GM18498 (cell line): ENCODE results near the gene SHROOM3.

Source experiments
- ATAC-seq: cut with Tn5 transposase; IDR thresholded peaks from one replicate; pipeline ENCODE4 v1.9.1; 2021; ENCODE audit warnings: mild to moderate bottlenecking, moderate library complexity; ENCODE audit not compliant: unreplicated experiment

Gene SHROOM3

DNA sequence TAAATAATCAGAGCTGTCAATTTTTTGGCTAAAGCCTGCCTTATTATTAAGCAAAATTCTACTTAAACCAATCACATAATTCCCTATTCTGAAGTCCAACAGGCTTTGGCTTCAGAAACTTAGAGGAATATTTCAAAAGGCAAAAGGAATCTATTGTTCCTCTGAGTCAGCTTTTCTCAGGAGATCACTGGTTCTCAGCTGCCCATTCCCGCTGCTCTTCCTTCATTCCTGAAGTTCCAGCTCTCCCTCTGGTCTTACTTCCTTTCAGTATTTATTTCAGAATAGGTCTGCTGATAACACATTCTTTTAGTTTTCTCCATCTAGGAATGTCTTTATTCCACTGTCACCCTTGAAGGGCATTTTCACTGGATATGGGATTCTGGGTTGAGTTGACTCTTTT is 329.2 kb downstream of the SHROOM3 start:
- no peak for ATAC-seq

DNA sequence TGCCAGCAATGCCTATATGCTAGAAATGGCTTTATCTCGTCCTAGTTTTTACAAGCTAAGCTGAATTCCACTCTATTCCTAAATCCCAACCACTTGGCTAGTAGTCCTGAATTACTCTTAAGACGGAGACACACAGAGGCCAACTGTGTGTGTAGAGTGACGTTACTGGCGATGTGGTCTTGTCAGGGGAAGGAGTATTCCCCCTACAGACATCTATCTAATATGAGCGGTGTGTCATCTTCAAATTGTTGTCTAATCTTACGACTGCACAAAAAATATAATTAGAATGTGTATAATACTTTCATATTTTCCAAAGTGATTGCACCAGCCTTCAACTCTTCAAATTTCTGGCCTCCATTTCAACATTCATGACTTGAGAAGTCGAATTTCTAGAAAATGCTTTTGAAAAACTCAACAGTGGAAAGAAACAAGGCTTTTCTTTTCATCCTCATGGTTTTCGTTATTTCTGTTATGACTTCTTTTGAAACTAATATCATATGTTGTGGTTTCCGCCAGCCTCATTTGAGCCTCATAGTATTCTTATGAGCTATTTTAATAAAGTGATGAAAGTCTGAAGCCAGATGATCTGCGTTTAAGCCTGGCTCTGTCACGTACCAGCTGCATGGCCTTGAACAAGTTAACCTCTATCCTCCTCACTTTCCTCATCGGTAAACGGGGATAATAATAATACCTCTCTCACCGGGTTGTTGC is 330.6 kb downstream of the SHROOM3 start:
- no peak for ATAC-seq

DNA sequence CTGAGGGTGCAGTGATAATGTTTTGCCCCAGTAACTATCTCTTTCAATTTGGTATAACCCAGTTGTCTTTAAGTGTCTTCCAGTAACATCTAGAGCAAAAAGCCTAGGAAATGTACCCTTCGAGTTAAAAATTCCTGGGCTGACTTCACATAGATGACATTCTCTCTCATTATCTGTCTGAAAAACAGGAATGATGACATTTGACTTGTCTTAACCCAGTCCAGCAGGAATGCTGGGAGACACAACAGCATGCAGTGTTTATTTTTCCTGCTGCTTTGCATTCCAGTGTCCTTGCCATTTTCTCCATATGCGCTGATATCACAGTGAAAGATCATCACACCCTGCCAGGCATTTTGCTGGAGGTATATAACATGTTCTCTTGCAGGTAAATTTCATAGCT is 333.0 kb downstream of the SHROOM3 start:
- ATAC-seq: no peak

DNA sequence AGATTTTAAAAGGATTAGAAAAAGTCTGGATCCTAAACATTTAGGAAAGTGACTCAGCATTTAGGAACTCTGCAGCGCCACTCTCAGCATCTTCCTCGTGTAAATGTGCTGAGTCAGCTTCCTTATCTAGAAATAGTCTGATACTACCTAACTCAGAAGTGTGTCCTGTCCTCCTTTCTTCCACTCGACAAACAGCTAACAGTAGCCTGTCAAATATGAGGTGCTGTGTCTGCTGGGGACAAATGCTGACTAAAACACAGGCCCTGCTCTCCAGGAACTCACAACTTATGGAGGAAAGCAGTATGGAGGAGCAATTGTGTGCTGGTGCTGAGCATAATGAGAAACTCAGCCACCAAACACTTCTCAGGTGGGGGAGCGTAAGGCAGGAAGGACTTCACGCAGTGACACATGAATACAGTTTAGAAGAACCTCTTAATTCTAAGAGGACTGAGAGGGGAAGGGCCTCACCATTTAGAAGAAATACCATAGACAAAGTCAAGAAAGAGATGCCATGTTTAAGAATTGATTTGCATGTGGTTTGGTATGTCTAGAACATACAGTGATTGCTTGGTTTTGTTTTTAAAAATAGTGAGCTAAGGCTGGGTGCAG is 337.6 kb downstream of the SHROOM3 start:
- peak; percentile 79 for ATAC-seq

DNA sequence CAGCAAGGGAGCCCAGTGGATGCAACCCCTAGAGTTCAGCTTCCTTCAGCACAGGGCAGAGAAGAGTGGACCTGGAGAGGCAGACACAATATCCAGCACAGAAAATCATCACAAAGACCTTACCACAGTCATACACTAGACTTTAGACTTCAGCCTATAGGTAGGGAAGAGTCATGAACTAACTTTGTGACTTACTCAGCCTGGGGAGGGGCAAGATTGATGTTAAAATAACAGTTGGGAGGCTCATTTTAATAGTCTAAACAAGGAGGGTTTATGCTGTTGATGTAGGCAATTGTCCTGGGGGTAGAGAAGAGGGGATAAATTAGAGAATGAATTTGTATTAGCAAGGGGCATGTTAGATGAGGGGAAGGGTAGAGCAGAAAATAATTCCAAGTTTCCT is 338.7 kb downstream of the SHROOM3 start:
- ATAC-seq: no peak

DNA sequence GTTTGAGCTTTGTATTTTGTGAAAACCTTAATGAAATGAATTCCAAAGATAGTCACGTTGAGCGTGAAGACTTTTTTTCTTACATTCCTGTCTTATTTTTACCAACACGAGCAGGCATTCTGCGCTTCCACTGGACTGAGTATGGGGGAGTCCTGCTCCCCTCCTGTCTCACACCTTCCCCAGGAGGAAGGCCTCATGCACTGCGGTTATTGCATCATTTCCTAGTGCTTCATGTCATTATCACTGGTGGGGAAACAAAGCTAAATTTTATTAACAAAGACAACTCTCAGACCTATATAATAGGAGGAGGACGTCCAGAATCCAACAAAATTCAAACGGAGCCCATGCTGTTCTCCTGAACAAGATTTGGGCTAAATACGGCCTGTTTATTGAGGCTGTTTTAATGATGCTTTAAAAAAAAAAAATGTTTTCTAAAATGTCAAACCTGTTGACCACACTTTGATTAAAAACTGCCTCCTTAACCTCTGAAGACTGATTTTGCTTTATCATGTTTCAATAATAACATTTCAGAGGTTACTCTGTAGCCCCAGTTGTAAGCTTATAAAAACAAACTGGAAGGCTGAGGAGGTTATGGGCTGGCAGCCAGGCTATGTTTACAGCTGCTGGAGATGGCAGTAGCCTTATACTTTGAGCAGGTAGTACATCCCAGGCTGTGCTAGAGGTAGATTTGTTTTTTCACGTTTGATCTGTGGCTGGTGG is 344.9 kb downstream of the SHROOM3 start:
- no peak for ATAC-seq

DNA sequence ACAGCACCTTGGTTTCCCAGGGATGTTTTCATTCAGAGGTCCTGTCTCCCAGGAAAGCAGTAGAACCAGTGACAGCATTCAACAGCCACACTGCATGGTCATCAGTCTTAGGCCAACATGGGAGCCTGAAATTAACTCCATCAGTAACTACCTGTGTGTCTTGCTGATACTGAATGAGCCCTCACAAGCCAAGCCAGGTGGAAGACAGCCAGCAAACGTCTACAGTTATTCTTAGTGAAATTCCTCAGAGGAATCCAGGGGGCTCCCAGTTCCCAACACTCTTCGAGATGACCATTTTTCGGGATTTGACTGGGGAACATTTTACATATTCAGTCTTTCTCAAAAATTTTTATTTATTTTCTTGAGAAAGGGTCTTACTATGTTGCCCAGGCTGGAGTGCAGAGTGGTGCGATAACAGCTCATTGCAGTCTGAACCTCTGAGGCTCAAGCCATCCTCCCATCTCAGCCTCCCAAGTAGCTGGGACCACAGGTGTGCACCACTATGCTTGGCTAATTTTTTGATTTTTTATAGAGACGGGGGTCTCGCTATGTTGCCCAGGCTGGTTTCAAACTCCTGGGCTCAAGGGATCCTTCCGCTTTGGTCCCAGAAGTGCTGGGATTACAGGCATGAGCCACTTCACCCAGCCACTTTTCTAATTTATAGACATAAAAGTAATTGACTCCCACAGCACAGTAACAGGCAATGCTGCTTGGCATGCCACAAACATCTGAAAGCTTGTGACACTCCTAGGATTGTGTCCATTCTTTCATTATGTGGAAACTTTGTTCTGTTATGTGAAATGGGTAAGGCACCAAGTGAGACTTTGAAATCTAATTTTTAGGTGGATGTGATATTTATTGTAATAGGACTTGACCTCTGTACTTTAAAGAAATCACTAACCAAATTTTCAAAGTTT is 346.0 kb downstream of the SHROOM3 start:
- no peak for ATAC-seq

DNA sequence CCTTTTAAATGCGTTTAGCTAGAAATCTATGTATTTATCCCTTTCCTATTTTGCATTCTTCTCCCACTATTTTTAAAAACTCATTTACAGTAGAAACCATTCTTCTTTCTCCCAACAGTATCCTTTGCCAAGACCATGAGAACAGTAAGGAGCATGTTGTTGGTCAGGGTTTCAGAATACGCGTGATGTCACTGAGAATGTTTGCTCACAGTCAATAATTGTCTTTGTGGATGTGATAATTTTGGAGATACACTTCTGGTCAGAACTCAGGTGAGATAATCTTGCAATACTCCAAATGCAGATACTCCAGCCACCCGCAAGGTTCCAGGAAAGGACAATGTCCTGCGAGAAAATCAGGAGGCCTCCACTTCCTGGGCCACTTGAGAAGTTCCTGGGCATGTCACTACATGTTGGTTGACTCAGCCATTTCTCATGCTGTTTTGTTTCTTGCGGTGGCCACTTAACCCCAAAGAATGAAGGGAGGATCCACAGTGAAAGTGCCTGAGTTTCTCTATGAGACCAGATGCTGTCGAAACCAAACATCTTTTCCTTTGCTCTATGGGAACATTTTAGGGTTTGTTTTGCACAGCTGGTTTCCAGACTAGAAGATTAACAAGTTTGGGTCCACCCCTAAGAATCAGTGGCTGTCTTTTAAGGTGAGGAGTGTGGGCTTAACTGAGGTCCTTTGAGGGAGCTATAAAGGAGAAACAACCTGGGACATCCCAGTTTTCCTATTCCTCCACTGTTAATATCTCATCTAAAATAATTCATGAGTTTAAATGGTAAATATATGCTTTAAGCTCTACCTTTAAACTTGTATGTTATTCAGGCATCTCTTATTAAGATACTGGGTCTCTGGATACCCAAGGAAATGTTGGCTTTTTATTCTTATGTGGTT is 346.9 kb downstream of the SHROOM3 start:
- ATAC-seq: peak; percentile 83

DNA sequence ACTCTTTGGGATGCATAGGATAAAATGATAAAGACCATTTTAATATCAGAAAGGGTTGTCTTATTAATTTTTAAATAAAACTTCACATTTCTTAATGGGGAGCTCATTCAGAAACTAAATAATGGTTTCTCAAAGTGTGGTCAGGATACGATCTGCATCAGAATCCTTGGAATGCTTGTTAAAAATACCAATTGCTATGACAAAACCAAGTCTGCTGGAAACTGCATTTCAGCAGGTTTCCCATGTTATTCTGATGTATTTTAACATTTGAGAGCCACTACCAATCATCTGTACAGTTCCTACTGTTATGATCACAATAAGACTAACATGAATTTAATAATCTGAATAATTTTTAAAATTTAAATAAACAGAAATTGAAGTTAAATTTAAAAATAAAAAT is 347.8 kb downstream of the SHROOM3 start:
- ATAC-seq: no peak

DNA sequence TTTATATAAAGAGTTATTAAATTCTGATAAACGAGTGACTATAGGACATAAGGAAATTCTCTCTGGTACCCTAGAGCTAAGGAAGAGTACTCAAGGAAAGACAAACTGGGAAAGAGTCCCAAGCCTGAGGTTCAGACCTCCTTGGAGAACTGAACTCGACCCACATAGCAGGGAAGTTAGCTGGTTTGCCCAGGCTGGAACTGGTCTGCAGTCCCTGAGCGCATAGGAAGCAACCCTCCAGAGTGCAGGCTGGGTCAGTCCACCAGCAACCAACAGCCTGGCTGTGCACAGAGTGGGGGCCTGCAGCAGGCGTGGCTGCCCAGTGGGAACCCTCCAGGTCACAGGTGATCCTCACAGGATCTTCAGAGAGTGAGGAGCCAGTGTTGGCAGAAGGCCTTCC is 348.8 kb downstream of the SHROOM3 start:
- ATAC-seq: no peak

DNA sequence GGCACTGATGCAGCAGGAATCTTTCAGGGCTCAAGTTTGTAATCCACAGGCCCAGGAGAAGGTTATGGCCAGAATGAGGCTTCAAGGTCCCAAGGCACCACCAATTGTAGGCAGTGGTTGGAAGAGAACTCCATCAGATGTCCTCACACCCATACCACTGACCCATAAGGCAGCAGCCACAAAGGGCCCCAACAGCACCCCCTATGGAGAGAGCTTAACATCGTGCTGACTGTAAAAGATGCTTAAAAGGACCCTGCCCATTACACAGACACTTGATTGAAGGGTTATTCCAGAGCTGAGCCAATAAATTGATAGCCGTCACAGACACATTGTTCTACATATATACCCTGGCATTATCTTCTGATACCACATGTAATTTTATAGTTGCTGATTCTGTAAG is 349.2 kb downstream of the SHROOM3 start:
- ATAC-seq: no peak

DNA sequence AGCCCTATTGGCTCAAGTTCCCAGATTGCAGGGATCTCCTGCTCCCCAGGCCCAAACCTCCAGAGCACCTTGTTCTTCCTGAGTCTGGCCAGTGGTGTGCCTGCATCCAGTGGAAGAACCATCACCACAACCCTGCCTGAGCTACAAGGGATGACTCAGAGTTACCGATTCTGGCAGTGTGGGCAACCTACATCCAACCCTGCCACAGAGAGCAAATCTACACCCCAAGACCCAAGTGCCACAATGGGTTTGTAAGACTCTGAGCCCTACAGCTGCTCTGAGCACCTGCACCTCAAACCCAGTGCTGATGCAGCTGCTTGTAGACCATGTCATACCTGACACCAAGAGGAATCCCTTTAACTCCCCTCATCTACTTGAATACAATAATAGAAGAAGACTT is 352.9 kb downstream of the SHROOM3 start:
- ATAC-seq: no peak

DNA sequence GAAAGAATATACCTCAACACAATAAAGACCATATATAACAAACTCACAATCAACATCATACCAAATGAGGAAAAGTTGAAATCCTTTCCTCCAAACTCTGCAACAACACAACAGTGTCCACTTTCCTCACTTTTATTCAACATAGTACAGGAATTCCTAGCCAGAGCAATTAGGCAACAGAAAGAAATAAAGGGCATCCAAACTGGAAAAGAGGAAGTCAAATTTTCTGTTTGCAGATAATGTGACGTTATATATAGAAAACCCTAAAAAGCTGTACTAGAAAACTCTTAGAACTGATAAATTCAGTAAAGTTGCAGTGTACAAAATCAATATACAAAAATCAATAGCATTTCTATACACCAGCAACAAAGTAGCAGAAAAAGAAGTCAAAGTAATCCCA is 355.3 kb downstream of the SHROOM3 start:
- ATAC-seq: no peak

DNA sequence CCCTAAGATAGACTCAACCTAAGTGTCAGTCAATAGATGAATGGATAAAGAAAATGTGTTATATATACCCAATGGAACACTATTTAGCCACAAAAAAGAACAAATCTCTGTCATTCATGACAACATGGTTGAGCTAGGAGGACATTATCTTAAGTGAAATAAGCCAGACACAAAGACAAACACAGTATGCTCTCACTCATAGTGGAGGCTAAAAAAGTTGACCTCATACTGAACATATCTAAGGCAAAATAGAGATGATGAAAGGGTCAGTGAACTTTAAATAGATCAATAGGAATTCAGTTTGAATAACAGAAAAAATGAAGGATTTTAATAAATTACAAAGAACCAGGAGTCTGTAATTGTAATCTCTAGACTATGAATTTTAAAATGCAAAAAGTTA is 356.4 kb downstream of the SHROOM3 start:
- no peak for ATAC-seq

DNA sequence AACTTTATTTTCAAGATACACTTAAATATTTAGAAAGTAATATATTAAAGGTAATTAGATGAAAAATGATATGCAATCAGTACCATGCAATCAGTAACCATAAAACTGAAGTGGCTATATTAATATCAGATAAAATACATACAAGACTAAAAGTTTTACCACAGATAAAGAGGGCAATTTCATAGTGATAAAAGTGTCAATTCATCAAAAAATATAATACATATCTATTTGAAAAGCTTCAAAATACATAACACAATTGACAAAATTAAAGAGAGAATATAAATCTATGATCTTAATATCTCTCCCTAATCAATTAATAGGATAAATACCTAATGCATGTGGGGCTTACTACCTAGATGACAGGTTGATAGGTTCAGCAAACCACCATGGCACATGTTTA is 357.4 kb downstream of the SHROOM3 start:
- no peak for ATAC-seq

DNA sequence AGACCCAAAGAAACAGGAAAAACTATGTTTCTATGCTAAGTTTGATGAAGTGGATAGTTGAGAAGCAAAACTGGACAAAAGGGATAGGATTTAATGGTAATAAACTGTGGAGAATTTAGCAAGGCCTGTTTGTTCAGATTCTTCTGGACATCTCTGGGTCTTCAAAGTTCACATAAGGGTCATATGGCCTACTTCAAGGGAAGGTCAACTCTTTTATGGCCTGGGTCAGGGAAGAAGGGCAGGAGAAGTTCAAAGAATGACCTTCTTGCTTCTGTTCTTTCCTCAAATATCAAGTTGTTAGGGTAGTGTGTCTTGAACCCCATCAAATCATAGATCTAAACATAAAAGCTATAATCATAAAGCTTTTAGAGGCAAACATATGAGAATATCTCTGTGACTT is 360.2 kb downstream of the SHROOM3 start:
- no peak for ATAC-seq

DNA sequence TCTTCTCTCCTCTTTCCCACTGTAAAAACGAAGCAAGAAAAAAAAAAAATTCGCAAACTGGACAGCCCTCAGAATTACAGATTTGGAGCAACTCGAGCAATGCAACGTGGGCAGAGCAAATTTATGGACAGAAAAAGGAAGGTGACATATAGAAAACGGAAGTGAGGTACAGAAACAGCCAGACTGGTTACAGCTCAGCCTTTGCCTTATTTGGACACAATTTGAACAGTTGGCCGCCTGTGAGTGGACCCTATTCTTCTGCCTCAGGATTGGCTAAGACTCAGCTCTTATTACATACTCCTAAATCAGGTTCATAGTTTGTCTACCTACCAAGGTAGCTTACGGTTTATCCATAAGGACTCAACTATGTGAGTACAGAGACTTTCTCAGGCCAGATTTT is 364.1 kb downstream of the SHROOM3 start:
- ATAC-seq: no peak

DNA sequence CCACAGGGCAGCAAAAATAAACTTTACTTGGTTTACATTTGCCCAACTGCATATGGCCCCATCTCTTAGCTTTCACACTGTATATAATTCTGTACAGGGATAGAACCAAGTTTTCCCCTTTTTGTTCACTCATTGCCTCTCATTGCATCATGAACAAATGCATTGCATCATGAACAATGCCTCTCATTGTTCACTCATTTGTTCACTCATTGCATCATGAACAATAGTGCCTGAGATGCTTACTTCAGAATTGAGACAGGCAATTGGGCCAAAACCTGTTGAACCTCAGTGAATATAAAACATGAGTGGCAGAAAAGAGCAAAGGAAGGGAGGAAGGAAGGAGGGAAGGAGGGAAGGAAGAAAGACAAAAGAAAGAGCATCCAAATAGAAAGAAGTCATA is 364.7 kb downstream of the SHROOM3 start:
- no peak for ATAC-seq

DNA sequence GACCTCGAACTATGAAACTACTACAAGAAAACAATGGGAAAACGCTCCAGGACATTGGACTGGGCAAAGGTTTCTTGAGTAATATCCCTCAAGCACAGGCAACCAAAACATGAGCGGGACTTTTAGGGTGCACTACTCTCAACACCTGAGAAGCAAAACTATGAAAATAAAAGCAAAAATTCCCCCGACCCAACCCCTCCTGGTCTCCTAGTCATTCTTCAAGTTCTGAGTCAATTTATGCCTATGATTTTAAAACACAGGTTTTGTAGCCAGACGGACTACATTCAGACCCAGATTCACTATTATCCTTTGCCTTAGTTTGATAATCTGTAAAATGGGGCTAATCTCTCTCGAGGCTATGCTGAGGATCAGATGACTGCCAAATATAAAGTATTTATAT is 365.9 kb downstream of the SHROOM3 start:
- no peak for ATAC-seq

DNA sequence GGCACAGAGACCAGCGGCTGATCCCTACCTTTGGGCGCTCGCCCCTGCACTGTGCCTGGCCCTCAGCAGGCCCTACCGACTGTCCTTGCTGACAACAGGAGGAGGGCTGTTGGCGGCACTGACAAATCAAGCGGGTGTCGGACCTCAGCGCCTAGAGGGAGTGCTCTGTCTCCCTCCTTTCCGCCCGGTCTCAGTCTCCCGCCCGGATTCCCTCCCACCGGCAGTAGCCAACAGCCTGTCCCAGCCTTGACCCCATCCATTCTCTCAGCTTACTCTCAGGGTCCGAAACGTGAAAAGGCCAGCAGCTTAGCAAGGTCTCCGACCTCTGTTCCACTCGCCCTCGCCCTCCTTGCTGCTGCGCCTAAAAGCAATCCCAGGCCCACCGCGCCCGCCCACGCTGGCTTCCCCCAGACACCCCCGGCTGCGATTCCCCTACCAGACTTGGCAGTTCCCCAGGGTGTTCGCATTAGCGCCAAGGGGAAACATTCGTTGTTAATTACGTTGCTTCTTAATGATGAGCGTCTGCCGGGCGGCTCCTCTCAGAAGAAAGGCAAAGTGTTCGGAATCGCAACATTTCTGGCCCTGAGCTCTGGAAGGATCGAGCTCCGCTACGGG is 366.7 kb downstream of the SHROOM3 start:
- ATAC-seq: no peak
